GM12864 (cell line): ENCODE measurements around the gene CYP2U1.

ENCODE experiments used
- DNase-seq: peaks from one replicate; pipeline ENCODE4 v3.0.0-alpha.2; 2011; ENCODE audit warnings: low read depth
- H3K4me3 ChIP-seq: 2 replicates; pipeline ENCODE4 v1.5.1; 2011; ENCODE audit warnings: mild to moderate bottlenecking, low read depth, low read length, control low read depth
- TF ChIP-seq, protein P1 (sequence below): IDR thresholded peaks from 2 replicates; pipeline ENCODE4 v1.5.1; 2011; ENCODE audit warnings: low read depth, mild to moderate bottlenecking, moderate library complexity, low read length, control low read depth, inconsistent platforms; ENCODE audit errors: missing control alignments

The CYP2U1 gene

DNA sequence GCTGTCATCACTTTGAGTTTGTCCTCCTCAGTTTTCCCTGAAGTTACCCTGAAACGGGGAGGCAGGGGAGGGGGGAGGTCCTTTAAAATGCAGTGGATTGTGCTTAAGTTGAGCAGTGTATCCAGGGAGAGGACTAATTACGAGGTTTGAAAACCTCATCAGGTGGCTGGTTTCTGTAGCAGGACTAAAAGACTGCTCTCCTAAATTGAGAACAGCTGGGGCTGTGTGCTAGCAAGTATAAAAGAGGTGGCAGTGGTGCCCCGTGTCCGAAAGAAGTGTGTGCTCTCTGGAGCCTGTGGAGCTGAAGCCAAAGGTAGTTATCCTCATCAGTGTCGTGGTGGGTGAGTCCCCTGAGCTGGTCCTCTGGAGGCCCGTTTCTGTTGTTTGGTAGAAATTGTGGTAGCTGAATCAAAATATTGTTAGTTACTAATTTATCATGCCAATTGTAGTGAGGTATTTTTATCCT is 37.2 kb upstream of the CYP2U1 start:
- H3K4me3 ChIP-seq: no peak overlapping the region
- DNase-seq: no peak
- TF ChIP-seq, protein P1, sequence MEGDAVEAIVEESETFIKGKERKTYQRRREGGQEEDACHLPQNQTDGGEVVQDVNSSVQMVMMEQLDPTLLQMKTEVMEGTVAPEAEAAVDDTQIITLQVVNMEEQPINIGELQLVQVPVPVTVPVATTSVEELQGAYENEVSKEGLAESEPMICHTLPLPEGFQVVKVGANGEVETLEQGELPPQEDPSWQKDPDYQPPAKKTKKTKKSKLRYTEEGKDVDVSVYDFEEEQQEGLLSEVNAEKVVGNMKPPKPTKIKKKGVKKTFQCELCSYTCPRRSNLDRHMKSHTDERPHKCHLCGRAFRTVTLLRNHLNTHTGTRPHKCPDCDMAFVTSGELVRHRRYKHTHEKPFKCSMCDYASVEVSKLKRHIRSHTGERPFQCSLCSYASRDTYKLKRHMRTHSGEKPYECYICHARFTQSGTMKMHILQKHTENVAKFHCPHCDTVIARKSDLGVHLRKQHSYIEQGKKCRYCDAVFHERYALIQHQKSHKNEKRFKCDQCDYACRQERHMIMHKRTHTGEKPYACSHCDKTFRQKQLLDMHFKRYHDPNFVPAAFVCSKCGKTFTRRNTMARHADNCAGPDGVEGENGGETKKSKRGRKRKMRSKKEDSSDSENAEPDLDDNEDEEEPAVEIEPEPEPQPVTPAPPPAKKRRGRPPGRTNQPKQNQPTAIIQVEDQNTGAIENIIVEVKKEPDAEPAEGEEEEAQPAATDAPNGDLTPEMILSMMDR: no peak

DNA sequence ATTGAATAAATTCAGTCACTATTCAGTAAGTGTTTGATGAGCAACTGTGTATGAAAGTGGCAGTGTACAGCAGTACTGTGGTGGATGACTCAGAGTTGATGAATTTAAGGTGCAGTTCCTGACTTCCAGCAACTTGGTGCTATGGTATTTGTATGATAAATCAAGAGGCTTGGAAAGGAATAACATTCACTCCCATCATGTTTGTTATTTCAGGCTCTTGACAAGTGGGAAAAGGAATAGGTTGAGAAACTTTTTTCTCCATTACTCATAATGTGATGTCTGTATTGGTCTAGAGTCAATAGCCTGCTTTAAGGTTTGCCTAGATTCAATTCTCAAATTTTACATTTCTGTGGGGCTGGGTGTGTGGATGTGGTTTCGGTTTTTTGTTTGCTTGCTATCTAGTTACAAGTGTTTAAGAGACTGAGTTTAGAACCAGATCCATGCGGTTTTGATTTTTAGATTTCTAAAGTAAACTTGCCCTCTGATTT is 35.1 kb upstream of the CYP2U1 start:
- TF ChIP-seq, protein P1: no peak
- H3K4me3 ChIP-seq: no peak overlapping the region
- no peak for DNase-seq

DNA sequence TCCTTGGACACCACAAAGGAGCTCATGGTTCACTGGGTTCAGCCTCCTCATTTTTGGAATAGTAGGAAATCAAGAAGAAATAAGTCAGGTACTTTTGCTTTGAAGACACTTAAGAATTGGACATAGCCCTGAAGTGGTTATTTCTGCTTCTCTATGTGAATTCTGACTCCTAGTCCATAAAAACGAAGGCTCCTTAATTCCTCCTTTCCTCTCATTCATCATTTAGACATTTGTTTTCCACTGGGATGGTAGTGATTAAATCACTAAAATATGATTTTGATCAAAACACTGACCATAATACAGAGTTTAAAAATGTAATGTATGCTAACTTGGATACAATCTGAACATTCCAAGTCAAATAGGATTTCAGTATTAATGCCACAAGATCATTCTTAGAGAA is 34.7 kb upstream of the CYP2U1 start:
- TF ChIP-seq, protein P1: no peak
- no peak for DNase-seq
- no peak overlapping the region for H3K4me3 ChIP-seq

- no peak for DNase-seq
- no peak overlapping the region for H3K4me3 ChIP-seq
- TF ChIP-seq, protein P1: no peak
Measured at GRCh38 chr4:107897823-107898222, 33.5 kb upstream of the CYP2U1 start.

GRCh38 chr4:107900067-107900466 is 31.3 kb upstream of the CYP2U1 start:
- H3K4me3 ChIP-seq: no peak overlapping the region
- no peak for DNase-seq
- TF ChIP-seq, protein P1: no peak

DNA sequence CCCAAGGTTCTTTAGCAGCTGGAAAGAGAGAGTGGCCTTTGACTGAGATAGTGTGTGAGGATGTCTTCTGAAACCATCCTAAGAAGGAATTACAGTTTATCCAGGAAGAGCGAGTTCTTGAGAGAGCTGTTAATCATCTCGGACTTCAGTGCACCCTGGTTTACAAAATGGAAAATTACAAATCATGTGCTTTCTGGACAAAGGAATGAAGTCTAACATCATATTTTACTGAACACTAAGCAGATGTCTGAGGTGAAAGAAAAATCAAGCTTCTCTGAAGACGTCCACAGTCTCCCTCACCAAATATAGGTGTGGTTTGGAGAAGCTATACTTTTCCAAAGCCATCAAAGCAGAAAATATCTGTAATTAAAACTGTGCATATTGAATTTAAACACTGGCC is 30.8 kb upstream of the CYP2U1 start:
- TF ChIP-seq, protein P1: no peak
- no peak overlapping the region for H3K4me3 ChIP-seq
- DNase-seq: no peak

DNA sequence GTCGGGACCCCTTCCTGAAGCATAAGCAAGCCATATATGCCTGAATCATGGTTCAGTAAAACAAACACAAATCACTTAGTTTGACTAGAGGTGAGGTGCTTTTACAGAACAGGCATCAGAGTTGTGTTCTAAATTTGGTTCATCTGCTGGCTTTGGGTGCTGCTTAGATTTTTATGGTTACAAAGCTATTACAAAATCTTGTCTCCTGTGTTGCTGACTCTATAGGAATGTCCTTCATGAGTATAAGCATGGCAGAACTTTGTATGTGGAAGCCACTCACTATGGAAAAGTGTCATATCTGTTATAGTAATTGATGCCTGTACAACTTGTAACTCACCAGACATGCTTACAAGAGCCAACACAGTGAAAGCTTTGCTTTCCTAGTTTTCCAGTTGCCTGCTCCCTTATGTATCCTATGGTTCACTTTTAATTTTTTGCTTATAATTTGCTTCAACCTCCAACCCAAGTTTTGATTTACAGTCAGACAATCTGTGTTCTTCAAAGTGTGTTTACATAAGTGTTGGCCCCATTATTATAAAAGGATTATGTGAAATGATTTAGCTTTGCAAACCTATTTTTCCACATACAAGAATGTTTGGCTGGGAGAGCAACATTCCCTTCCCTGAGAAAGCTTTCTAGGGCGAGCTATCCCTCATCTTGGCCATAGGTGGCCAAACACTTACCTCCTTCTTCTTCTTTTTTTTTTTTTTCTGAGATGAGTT is 30.0 kb upstream of the CYP2U1 start:
- TF ChIP-seq, protein P1: no peak
- no peak for DNase-seq
- H3K4me3 ChIP-seq: no peak overlapping the region
